GM21447 (cell line): ENCODE data around the gene CAMK2G.
A peak's percentile ranks its signal among the peaks of the same experiment; 100 is the strongest.
"Not testable (repeated sequence)": the region's sequence is repeated elsewhere in the genome, so short reads cannot be mapped to it uniquely, and the experiment has no call there.

ENCODE experiments used
- ATAC-seq: cut with Tn5 transposase; IDR thresholded peaks from one replicate; pipeline ENCODE4 v1.9.1; 2021; ENCODE audit not compliant: unreplicated experiment

The CAMK2G gene

DNA sequence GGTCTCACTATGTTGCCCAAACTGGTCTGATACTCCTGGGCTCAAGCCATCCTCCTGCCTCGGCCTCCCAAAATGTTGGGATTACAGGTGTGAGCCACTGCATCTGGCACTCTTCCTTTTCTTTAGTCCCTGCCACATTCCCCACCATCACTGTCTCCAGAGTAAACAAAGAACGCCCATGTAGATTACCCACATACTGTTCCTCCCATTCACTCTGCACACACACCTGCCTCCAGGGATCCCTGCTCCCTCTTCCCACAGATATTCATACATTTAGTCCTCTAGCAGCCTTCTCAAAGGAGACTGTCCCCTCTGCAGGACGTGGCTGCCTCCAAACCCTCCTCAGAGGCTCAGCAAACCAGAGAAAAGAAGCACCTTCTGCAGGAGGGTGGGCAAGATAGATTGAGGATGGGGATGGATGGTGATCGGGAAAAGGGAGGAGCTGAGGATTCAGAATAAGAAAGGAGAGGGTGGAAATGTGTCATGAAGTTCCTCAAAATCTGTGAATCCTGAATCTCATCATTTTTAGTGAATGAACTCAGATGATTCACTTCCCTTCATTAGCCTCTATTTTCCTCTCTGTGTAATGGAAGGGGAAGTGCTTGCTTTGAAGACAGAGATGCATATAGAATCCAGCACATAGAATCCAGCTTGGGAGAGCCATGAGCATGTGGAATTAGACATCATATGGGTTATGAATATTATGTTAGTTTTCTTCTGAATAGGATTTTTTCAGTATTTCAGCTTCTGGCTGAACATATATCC is 31.1 kb upstream of the CAMK2G start:
- no peak for ATAC-seq

DNA sequence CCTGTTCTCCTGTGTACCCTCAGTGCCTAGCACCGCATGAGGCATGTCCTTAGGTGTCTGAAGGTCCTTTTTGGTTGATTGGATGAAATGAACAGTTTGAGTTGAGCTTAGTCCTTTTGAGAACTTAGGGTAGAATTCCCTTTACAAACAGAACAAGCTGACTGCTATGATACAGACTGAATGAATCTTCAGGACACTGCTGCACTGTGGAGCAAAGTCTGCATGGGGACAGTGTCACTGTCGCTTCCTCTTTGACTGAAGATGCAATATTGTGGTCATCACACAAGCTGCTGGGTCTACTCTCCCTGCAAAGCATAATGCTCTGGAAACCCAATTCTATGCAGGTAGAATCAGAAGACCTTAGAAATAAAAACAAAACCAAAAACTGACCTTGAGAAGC is 28.0 kb upstream of the CAMK2G start:
- no peak for ATAC-seq

DNA sequence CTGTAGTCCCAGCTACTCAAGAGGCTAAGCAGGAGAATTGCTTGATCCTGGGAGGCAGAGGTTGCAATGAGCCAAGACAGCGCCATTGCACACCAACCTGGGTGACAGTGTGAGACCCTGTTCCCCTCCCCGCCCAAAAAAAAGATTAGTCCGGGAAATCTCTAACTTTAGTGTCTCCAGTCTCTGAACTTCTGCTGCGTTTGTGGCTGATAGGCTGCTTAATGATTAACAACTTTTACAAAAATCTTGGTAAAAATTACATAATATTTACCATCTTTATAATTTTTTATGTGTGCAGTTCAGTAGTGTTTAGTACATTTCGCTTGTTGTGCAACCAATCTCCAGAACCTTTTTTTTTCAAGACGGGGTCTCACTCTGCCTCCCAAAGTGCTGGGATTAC is 26.9 kb upstream of the CAMK2G start:
- no peak for ATAC-seq

DNA sequence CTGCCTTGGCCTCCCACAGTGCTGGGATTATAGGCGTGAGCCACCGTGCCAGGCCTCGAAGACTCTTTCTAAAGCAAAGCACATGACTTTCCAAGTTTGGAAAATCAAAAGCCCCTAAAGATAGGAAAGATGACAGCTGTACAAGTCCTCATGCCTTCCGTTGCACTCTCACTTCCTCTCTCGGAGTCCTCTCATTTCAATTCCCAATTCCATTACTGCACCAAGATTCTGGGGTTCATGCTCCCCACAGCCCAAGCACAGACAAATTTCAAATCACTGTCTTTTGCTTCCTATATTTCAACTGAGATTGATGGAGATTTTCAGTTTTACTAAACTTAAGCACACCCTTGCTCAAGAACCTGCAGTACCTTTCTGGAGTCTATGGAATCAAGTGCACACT is 25.7 kb upstream of the CAMK2G start:
- ATAC-seq: no peak

DNA sequence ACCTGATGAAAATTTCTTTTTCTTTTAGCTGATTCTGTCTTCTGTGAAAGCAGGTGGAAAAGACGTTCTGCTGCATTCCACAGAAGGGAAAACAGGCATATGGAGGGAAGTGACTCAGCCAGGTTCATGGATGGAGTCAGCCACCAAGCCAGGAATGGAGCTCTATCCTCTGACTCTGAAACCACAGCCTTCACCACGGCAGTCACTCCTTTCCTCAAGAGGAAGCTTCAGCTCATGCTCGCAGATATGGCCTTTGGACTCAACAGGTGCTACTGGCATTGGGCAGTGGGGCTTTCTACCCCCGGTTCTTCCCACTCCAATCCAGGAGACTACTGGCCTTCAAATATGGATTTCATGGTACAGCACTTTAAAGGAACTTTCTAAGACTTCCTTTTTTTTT is 25.1 kb upstream of the CAMK2G start:
- ATAC-seq: no peak

DNA sequence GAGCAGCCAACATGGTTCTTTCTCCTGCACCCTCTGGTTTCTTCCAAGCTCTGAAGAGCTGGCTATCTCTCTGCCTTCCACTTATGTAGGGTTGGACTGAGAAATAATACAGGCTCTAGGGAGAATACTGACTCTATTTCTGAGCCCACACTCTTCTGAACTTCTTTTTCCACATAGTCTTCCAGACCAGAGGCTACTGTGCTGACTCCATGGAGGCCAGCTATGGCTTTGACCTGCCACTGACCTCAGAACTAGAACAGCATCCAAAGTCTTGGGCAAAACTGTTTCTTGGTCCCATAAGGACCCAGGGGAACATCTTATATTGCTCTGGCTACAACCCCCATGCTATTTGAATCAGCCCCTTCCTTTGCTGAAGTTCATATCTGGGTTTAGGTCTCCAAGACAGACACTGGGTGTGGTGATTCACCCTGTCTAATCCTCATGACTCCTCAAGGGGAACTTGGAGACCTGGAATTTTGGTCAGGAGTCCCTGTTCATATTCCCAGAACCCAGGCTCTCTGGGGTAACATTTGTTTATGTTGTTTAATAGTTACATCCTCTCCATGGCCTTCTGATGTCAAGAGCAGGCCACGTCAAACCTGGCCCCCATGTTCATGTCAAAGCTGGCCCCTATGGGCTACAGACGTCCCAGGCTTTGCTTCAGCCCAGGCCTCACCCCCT is 24.5 kb upstream of the CAMK2G start:
- no peak for ATAC-seq

DNA sequence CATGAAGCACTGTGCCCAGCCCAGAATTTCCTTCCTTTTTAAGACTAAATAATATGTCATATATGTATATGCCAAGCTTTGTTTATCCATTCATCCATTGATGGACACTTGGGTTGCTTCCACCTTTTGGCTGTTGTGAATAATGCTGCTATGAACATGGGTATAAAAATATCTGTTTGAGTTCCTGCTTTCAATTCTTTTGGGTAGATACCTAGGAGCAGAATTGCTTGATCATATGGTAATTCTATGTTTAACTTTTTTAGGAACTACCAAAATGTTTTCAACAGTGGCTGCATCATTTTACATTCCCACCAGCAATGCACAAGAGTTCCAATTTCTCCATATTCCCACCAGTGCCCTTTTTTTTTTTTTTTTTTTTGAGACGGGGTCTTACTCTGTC is 23.3 kb upstream of the CAMK2G start:
- ATAC-seq: no peak

DNA sequence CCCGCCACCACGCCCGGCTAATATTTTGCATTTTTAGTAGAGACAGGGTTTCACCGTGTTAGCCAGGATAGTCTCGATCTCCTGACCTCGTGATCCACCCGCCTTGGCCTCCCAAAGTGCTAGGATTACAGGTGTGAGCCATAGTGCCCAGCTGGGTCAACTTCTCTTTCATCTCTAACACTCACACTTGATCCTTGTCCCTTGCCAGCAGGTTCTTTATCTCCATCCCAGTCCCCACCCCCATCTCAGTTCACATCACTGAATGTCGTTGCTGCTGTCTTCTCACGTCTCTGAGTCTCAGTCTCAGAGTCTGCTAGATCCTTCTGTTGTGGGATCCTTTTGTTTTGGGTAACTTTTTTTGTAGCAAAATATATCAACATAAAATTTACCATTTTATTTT is 21.0 kb upstream of the CAMK2G start:
- not testable (repeated sequence) for ATAC-seq

DNA sequence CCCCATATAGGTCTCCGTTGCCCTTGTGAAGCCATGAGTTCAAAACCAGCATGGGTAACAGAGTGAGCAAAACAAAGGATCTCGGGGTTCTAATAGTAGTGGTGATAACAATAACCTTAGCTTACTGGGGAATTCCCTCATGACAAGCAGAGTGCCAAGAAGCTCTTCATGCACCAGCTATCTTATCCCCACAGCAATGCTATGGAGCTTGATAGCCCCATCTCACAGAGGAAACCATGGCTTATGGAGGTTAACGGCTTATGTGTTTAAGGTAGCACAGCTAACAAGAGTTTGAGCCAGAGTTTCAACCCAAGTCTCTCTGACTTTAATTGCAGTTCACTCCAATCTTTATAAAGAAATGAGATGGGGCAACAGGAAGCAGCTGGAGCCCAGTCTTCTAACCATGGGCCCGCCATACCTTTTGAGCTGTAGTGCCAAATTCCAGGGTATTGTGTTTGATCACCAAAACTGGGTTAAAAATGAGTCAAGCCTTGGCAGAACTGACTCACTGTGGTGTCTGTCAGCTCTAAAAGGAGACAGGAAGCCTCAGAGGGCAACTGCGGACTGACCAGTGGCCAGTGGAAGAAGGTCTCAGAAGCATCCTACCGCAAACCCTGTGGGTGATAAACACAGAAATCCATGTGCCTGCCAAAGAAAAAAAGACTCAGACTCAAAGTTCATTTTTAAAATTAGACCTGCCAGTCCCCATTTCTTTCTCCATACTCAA is 20.1 kb upstream of the CAMK2G start:
- ATAC-seq: no peak

DNA sequence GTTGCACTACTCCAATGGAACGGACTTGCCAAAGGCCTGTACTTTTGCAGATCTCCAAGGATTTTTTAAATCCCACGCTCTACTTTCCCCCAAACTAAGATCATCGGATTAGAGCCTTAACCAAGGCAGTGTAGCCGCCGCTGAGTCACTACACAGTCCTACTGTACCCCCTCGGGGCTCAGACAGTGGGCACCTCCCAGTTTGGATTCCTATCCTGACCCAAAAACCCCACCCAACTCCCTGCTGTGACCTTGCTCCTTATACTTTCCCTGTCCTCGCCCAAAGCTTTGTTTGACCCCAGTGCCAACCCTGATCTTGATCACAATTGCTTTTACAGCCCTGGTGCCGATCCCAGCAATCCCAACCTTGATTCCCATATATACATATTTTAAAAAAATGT is 19.1 kb upstream of the CAMK2G start:
- ATAC-seq: no peak

DNA sequence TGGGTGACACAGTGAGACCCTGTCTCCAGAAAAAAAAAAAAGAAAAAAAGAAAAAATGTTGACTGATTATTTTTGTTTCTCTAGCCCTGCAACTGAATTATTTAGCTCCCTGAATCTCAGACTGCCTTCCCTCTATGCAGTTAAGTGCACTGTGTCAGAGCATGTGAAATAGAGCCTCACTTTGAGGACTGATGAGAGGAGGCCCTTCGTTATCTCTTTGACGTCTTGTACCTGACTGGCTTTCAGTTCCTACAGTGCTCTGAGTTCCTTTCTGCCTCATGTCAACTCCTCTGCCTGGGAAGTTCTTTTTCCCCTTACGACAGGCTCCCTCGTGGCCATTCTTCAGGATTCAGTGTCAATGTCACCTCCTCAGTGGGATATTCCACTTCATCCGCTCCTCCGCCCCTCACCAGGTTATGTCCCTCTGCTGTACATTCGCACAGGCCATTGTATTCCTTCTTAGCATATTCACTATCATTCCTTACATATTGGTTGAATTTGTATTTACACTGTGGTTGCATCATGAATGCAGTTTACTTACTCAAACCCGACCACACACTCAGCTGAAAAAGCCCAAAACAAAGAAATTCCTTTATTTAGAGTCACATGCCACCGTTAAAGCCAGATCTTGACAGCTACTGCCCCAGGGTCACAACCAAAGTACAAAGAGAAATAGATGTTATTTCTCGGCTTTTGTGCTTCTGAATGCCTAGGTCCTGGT is 18.1 kb upstream of the CAMK2G start:
- no peak for ATAC-seq

DNA sequence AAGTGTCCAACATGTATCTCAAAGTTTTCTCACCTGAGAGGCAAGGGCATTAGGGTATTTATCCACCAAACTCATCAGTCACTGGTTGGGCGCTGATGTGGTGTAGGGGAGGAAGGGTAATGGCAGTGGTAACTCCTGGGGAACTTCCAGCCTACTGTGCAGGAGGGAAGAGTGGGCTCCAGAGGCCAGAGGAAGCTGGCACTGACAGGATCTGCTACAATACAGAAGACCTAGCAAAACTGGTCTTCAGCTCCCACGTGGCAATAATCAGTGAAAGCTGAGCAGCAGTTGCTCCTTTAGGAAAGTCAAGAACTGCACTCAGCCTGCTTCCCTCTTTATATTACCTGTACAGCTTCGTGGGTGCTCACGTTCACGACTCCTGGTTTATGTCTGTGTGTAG is 17.2 kb upstream of the CAMK2G start:
- no peak for ATAC-seq

DNA sequence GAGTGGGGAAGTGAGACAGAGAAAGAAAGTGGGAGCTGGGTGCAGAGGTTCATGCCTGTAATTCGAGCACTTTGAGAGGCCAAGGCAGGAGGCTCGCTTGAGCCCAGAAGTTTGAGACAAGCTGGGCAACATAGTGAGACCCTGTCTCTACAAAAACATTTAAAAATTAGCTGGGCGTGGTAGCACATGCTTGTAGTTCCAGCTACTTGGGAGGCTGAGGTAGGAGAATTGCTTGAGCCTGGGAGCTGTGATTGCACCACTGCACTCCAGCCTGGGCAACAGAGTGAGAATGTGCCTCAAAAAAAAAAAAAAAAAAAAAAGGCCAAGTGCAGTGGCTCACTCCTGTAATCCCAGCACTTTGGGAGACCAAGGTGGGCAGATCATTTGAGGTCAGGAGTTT is 16.5 kb upstream of the CAMK2G start:
- ATAC-seq: not testable (repeated sequence)

DNA sequence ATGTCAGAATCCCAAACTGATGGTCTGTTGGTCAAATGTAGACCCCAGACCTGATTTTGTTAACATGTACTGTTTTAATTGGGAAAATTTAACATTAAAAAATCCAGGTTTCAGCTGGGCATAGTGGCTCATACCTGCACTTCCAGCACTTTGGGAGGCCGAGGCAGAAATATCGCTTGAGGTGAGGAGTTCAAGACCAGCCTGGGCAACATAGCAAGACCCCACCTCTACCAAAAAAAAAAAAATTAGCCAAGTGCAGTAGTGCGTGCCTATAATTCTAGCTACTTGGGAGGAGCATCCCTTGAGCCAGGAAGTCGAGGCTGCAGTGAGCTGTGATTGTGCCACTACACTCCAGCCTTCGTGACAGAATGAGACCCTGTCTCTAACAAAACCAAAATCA is 15.9 kb upstream of the CAMK2G start:
- no peak for ATAC-seq

DNA sequence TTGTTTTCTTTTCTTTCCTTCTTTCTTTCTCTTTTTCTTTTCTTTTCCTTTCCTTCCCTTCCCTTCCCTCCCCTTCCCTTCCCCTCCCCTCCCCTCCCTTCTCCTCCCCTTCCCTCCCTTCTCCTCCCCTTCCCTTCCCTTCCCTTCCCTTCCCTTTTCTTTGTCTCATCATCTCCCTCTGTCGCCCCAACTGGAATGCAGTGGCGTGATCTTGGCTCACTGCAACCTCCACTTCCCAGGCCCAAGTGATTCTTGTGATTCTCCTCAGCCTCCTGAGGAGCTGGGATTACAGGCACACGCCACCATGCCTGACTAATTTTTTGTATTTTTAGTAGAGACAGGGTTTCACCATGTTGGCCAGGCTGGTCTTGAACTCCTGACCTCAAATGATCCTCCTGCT is 15.1 kb upstream of the CAMK2G start:
- ATAC-seq: not testable (repeated sequence)

DNA sequence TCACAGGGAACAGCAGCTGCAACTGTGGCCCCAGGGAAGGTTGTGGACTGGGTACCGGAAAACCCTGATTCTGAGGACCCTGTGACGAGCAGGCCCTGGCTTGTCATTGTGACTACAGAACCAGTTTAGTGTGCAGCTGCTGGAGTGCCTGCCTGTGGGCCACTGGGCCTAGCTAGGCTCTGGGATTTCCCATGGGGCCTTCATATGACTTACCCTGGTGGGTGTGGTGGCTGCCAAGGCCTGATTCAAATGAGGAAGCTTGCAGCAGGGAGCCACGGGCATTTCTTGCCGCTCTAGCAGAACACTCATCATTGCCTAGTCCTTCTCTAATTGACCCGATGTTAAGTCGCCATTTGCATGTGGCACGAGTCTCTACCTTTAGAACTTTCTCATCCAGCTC is 14.7 kb upstream of the CAMK2G start:
- ATAC-seq: no peak

DNA sequence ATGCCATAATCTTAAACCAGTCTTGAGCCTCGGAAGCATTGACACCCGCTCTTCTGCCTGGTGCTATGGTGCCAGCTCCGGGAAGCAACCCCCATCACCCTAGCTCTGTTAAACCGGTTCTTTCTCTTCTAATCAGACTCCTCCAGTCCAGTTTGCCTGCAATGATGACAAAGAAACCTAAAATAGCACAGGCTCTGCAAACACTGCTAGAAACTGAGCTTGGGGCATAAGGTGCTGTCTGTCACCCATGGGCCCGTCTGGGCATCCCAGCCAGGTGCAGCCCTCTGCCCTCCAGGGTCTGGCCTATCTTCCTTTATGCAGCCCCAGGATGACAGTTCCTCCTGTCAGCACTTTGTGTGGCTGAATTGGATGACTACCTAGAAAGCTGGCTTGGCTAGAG is 14.2 kb upstream of the CAMK2G start:
- ATAC-seq: no peak

DNA sequence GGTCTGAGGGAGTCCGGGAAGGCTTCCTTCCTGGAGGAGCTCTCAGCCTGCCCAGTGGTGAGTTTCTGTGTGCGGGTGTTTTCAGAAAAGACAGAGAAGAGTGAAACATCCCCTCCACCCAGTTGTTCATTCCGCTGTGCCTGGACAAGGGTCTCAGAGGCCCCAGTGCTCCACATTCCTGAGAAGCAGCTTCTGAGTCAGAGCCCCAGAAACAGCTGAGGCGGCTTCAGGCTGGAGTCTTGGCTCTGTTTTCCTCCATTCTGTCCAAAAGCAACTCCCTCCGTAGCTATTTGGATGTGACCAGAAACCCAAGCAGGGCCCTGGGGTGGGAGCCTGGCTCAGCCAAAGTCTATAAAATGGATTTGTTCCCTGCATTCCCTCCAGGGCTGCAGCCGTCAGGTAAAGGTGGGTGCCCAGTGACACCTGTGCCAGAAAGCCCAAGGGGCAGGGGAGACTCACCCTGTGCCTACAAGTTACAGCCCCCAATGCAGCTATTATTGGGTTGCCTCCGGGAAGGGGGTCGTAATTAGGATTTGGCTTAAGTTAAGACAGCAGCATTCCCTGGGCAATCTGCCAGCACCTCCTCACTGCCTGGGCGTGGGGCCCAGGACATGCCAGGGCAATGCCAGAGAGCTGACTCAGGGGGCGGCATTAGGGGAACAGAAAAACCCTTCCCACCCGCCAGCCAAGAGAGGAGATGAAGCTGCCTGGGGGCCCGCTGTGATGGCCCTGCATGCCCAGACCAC is 13.1 kb upstream of the CAMK2G start:
- ATAC-seq: no peak

DNA sequence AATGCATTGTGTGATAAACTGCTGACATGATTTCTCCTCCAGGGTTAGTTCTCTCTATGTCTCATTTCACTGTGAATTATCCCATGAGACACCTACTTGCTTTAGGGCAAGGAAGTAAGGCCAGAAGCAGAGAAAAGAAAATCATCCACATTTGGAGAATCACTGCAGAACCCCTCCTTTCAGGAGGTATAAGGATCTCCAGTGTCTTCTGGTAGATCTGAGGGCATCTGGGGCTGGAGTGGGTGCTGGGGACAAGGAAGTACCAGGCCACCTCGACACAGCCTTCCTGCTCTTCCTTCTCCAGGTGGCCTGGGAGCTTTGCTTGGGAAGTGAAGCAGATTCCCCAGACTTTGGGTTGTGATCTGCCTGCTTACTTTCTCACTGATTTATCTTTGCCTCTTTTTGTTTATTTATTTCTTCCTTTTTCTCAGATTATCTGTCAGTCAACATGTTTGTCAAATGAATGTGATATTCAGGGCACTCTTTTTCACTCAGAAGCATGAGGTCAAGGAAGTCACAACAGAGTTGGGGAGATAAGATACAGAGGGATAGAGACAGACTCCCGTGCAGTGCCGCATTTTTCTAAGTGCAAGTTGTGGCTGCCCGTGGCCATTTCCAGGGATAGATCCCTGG is 12.4 kb upstream of the CAMK2G start:
- ATAC-seq: no peak

DNA sequence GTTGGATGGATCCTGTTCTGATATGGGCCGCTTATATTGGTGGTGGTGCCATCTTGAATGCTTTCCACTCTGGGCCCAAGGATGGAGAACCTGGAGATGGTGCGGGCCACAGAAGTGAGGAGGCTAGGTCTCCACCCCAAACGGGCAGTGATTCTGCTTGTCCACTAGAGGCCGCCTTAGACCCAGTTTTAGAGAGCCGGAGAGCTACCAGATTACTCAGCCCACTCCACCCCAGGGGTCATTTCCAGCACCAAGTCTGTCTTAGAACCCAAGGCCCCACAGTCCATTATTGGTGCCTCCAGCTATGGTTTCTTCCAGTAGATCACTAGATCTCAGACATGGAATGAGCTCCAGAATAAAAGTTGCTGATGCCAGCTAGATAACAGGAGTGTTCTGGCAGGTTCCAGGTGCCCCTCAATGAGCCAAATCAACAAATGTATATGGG is 11.8 kb upstream of the CAMK2G start:
- ATAC-seq: peak; percentile 85
